ENCODE results near the gene PET100.

The PET100 gene

GRCh38 chr19:7605490-7606222, 23.9 kb upstream of the PET100 start:
- DNase-seq (ENCODE audit: low read depth in 1 of 2, low spot score in 1 of 2): peak; percentile 65 to 98
- in situ Hi-C loops (cut with HindIII; ENCODE audit: low pct_unique_long_range_greater_than_20kb, low sequenced_read_pairs): no loop called here
- no peak for TF ChIP-seq JUND (IDR thresholded peaks at IDR 0.05; ENCODE audit: low read depth)

GRCh38 chr19:7606289-7606688, 23.3 kb upstream of the PET100 start:
- DNase-seq (ENCODE audit: low read depth in 1 of 2, low spot score in 1 of 2): no peak
- TF ChIP-seq JUND (IDR thresholded peaks at IDR 0.05; ENCODE audit: low read depth): no peak
- in situ Hi-C loops (cut with HindIII; ENCODE audit: low pct_unique_long_range_greater_than_20kb, low sequenced_read_pairs): no loop called here

GRCh38 chr19:7607212-7607873, 22.2 kb upstream of the PET100 start:
- in situ Hi-C loops (cut with HindIII; ENCODE audit: low pct_unique_long_range_greater_than_20kb, low sequenced_read_pairs): no loop called here
- no peak for DNase-seq (ENCODE audit: low read depth in 1 of 2, low spot score in 1 of 2)
- no peak for TF ChIP-seq JUND (IDR thresholded peaks at IDR 0.05; ENCODE audit: low read depth)

- in situ Hi-C loops (cut with HindIII; ENCODE audit: low pct_unique_long_range_greater_than_20kb, low sequenced_read_pairs): no loop called here
- TF ChIP-seq JUND (IDR thresholded peaks at IDR 0.05; ENCODE audit: low read depth): no peak
- DNase-seq (ENCODE audit: low read depth in 1 of 2, low spot score in 1 of 2): no peak
These were observed 21.6 kb upstream of the PET100 start for GRCh38 chr19:7607874-7608560.

GRCh38 chr19:7610491-7611240, 18.9 kb upstream of the PET100 start:
- DNase-seq (ENCODE audit: low read depth in 1 of 2, low spot score in 1 of 2): no peak
- in situ Hi-C loops (cut with HindIII; ENCODE audit: low pct_unique_long_range_greater_than_20kb, low sequenced_read_pairs): no loop called here
- TF ChIP-seq JUND (IDR thresholded peaks at IDR 0.05; ENCODE audit: low read depth): no peak

GRCh38 chr19:7611541-7612279, 17.9 kb upstream of the PET100 start:
- in situ Hi-C loops (cut with HindIII; ENCODE audit: low pct_unique_long_range_greater_than_20kb, low sequenced_read_pairs): no loop called here
- no peak for DNase-seq (ENCODE audit: low read depth in 1 of 2, low spot score in 1 of 2)
- TF ChIP-seq JUND (IDR thresholded peaks at IDR 0.05; ENCODE audit: low read depth): no peak

GRCh38 chr19:7612282-7613274, 17.0 kb upstream of the PET100 start:
- in situ Hi-C loops (cut with HindIII; ENCODE audit: low pct_unique_long_range_greater_than_20kb, low sequenced_read_pairs): no loop called here
- no peak for TF ChIP-seq JUND (IDR thresholded peaks at IDR 0.05; ENCODE audit: low read depth)
- no peak for DNase-seq (ENCODE audit: low read depth in 1 of 2, low spot score in 1 of 2)

- TF ChIP-seq JUND (IDR thresholded peaks at IDR 0.05; ENCODE audit: low read depth): no peak
- in situ Hi-C loops (cut with HindIII; ENCODE audit: low pct_unique_long_range_greater_than_20kb, low sequenced_read_pairs): no loop called here
- DNase-seq (ENCODE audit: low read depth in 1 of 2, low spot score in 1 of 2): no peak
These were observed 14.5 kb upstream of the PET100 start for GRCh38 chr19:7614859-7615741.

- DNase-seq (ENCODE audit: low read depth in 1 of 2, low spot score in 1 of 2): no peak
- in situ Hi-C loops (cut with HindIII; ENCODE audit: low pct_unique_long_range_greater_than_20kb, low sequenced_read_pairs): no loop called here
- no peak for TF ChIP-seq JUND (IDR thresholded peaks at IDR 0.05; ENCODE audit: low read depth)
These were observed 12.4 kb upstream of the PET100 start for GRCh38 chr19:7617172-7617571.

- in situ Hi-C loops (cut with HindIII; ENCODE audit: low pct_unique_long_range_greater_than_20kb, low sequenced_read_pairs): no loop called here
- TF ChIP-seq JUND (IDR thresholded peaks at IDR 0.05; ENCODE audit: low read depth): no peak
These were observed 11.9 kb upstream of the PET100 start for GRCh38 chr19:7617735-7618134.

More at GRCh38 chr19:7617735-7618134, 11.9 kb upstream of the PET100 start:
- no peak for DNase-seq (ENCODE audit: low read depth in 1 of 2, low spot score in 1 of 2)
